Stimulated activated effector memory CD8-positive, alpha-beta T cell treated with anti-CD3 and anti-CD28 coated beads, Interleukin-12 subunit alpha, Interleukin-12 subunit beta, amount 100 ng/mL, for 72 hours (primary cell): ENCODE results near the gene NOL12.

Experiments
- ATAC-seq: fragments of 150-1000 bp; cut with Tn5 transposase; 2 replicates; pipeline ENCODE4 v1.10.0; 2021
- DNase-seq, 2 donors: peaks; one replicate each; pipeline ENCODE4 v3.0.0; 2021 to 2022; ENCODE audit warnings: low spot score in 2 of 2
- H3K27ac Mint-ChIP-seq: one replicate; pipeline ENCODE4 v1.8.0; 2022; ENCODE audit warnings: mild to moderate bottlenecking, mixed read lengths
- H3K36me3 Mint-ChIP-seq: one replicate; pipeline ENCODE4 v1.8.0; 2022; ENCODE audit warnings: mild to moderate bottlenecking, mixed read lengths
- H3K4me1 Mint-ChIP-seq: one replicate; pipeline ENCODE4 v1.8.0; 2022; ENCODE audit warnings: mixed read lengths
- H3K4me3 Mint-ChIP-seq: one replicate; pipeline ENCODE4 v1.8.0; 2022; ENCODE audit warnings: mild to moderate bottlenecking, mixed read lengths
- H3K9me3 Mint-ChIP-seq: one replicate; pipeline ENCODE4 v1.8.0; 2022; ENCODE audit warnings: mixed read lengths

NOL12 gene

DNA sequence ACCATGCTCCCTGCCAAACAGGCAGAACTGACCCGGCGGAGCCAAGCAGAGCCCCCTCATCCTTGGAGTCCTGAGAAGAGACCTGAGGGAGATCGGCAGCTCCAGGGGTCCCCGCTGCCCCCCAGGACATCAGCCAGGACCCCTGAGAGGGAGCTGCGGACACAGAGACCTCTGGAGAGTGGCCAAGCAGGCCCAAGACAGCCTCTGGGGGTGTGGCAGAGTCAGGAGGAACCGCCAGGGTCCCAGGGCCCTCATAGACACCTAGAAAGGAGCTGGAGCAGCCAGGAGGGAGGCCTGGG lies 48.2 kb downstream of the NOL12 start:
- ATAC-seq (no peak), DNase-seq (no peak)
- Mint-ChIP-seq H3K27ac (no peak overlapping the region), H3K4me1 (peaks cover 5% of the 10 kb centered on the region), H3K4me3 (no peak overlapping the region), H3K9me3 (no peaks in the 10 kb centered on the region), H3K36me3 (no peaks in the 10 kb centered on the region)

DNA sequence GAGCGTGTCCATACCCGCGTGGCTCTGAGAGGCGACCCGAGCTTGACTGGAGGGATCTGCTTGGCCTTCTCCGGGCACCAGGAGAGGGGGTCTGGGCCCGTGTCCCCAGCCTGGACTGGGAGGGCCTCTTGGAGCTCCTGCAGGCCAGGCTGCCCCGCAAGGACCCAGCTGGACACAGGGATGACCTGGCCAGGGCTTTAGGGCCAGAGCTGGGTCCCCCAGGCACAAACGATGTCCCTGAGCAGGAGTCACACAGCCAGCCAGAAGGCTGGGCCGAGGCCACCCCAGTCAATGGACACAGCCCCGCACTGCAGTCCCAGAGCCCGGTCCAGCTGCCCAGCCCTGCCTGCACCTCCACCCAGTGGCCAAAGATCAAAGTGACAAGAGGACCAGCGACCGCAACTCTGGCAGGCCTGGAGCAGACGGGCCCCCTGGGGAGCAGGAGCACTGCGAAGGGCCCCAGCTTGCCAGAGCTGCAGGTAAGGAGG lies 48.9 kb downstream of the NOL12 start:
- DNase-seq, result no peak
- Mint-ChIP-seq H3K9me3 (no peaks in the 10 kb centered on the region), H3K4me1 (peaks cover 5% of the 10 kb centered on the region), H3K27ac (no peak overlapping the region), H3K4me3 (no peak overlapping the region), H3K36me3 (no peaks in the 10 kb centered on the region)
- no peak for ATAC-seq

DNA sequence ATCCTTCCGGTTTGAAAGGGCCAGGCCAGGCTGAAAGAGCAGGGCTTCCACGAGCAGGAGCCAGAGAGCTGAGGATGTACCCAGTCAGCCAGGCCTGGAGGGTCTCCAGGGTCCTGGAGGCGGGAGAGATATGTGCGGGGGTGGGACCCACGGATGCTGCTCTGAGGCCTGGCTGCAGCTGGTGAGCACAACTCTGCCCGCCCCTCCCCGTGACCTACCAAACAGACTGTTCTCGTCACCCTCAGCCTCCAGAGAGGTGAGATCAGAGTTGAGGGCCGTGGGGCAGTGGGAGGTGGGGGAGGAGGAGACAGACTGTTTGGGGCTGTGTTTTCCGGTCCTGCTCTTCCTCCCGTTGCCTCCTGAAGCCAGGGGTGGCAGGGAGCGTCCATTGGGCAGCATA lies 52.9 kb downstream of the NOL12 start:
- H3K4me1 Mint-ChIP-seq, result peaks cover 9% of the 10 kb centered on the region
- no peak overlapping the region for H3K27ac Mint-ChIP-seq
- no peak overlapping the region for H3K4me3 Mint-ChIP-seq
- no peak for ATAC-seq
- no peak for DNase-seq
- no peaks in the 10 kb centered on the region for H3K9me3 Mint-ChIP-seq
- peaks cover 5% of the 10 kb centered on the region for H3K36me3 Mint-ChIP-seq

DNA sequence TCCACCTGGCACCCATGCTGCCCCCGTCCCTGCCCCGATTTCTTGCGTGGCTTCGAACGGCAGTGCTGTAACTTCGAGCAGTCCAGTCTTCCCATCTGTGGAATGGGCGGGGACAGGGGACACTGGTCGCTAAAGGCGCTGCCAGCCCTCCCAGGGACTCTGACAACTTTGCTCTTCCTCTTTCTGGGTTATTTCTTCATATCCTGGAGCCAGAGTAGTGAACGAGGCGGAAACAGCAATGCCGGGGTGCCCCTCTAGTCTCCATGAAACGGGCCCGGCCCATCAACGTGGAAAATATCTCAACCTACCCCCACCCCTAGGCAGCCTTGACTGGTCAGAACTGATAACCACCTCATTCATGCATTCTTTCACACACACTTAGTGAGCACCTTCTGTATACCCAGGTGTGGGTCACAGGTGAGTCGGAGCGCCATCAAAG lies 53.5 kb downstream of the NOL12 start:
- H3K27ac Mint-ChIP-seq, result no peak overlapping the region
- DNase-seq (no peak), ATAC-seq (no peak)
- peaks cover 5% of the 10 kb centered on the region for H3K36me3 Mint-ChIP-seq
- no peak overlapping the region for H3K4me3 Mint-ChIP-seq
- H3K4me1 Mint-ChIP-seq, result peaks cover 9% of the 10 kb centered on the region
- no peaks in the 10 kb centered on the region for H3K9me3 Mint-ChIP-seq

DNA sequence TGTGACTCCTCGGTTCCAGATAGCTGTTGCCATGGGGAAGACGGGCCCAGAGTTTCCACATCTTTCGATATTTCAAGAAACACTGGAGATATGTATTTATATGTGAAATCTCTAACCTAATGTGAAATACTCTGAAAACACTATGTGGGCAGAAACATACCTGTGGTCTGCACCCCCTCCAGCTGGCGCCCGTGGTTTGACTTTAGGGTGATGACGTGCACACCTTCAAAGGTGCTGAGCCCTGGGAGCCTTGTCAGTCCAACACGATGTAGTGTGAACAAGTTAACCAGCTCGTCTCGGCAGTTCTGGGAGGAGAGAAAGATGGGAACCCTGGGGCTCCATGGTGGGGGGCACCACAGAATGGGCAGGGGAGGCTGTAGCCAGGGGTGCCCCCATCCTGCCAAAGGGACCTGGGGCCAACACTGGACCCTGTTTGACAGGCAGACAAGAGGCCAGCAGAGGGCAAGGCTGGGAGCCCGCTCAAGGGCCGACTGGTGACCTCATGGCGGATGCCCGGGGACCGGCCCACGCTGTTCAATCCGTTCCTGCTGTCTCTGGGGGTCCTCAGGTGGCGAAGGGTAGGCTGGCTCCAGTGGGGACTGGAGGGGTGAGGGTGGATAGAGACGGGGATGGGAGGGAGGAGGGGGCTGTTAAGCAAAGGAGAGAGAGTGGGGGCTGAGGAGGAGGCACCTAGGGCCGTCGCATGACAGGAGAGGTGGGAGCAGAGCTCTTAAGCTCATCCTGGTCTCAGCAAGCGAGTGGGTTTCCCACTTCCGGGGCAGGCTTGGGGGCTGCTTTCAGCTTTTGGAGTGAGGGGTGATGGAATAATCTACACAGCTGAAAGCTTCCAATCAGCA lies 54.5 kb downstream of the NOL12 start:
- ATAC-seq (no peak), DNase-seq (no peak)
- Mint-ChIP-seq H3K9me3 (no peaks in the 10 kb centered on the region), H3K36me3 (peaks cover 5% of the 10 kb centered on the region), H3K27ac (no peak overlapping the region), H3K4me1 (peaks cover 17% of the 10 kb centered on the region), H3K4me3 (no peak overlapping the region)

DNA sequence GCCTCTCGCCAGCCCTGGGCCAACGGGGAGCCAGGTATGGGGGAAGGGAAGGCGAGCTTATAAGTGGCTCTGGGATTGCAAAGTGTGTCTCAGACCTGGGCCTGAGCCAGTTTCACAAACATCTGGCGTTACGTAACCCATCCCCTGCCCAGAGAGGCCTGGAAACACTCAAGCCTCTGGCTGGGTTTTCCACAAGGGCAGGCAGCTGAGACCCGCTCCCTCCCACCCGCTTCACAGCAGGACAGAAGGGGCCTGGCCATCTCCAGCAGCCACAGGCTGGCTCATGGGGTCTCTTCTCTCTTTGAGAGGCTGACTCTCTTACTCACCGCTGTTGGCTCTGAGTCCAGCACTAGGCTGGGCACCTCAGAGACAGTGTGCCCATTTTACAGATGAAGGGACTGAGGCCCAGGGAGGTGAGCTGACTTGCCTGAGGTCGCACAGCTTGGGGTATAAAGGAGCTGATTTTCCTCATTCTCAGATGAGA lies 55.2 kb downstream of the NOL12 start:
- Mint-ChIP-seq H3K4me3 (no peak overlapping the region), H3K27ac (no peak overlapping the region), H3K4me1 (peaks cover 17% of the 10 kb centered on the region), H3K36me3 (peaks cover 5% of the 10 kb centered on the region), H3K9me3 (no peaks in the 10 kb centered on the region)
- ATAC-seq (no peak), DNase-seq (no peak)

DNA sequence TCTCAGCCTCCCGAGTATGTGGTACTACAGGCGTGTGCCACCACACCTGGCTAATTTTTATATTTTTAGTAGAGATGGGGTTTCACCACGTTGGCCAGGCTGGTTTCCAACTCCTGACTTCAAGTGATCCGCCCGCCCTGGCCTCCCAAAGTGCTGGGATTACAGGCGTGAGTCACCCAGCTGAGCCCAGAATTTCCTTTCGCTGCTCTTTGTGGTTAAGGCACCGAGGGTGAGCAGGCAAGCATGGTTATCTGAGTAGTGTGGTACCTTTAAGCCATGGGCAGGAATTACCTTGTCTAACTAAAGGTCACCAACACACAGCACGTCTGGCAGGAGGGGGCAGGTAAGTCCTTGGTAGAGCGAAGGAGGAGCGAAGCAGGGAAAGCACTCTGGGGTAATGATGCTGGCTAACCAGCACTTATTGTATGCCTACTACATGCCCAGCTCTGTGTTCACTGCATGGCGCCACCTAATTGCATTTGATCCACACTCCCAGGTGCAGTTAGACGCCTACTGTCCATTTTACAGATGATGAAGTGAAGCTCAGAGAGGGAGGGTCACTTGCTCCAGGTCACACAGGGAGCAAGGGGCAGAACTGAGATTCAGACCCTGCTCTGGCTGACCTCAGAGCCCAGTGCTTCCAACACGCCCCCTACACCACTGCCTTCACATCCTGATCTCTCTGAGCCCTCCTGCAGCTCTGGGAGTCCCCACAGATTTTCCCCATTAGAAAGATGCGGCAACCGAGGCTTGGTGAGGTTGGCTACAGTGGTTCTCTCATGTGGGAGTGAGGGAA lies 56.4 kb downstream of the NOL12 start:
- no peaks in the 10 kb centered on the region for H3K9me3 Mint-ChIP-seq
- no peak overlapping the region for H3K4me3 Mint-ChIP-seq
- peak overlapping the region; percentile 54 for H3K27ac Mint-ChIP-seq
- peaks cover 5% of the 10 kb centered on the region for H3K36me3 Mint-ChIP-seq
- ATAC-seq (no peak), DNase-seq (no peak)
- H3K4me1 Mint-ChIP-seq, result peaks cover 24% of the 10 kb centered on the region
